ENCODE data around the gene CDK5.

Gene CDK5

GRCh38 chr7:151038951-151039849 is 18.5 kb downstream of the CDK5 start:
- TF ChIP-seq, protein P1, sequence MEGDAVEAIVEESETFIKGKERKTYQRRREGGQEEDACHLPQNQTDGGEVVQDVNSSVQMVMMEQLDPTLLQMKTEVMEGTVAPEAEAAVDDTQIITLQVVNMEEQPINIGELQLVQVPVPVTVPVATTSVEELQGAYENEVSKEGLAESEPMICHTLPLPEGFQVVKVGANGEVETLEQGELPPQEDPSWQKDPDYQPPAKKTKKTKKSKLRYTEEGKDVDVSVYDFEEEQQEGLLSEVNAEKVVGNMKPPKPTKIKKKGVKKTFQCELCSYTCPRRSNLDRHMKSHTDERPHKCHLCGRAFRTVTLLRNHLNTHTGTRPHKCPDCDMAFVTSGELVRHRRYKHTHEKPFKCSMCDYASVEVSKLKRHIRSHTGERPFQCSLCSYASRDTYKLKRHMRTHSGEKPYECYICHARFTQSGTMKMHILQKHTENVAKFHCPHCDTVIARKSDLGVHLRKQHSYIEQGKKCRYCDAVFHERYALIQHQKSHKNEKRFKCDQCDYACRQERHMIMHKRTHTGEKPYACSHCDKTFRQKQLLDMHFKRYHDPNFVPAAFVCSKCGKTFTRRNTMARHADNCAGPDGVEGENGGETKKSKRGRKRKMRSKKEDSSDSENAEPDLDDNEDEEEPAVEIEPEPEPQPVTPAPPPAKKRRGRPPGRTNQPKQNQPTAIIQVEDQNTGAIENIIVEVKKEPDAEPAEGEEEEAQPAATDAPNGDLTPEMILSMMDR (IDR thresholded peaks at IDR 0.05; ENCODE audit: control insufficient read depth, extremely low read depth, insufficient read depth), result no peak
- no peak for DNase-seq (ENCODE audit: low read depth)
- H3K4me3 ChIP-seq (ENCODE audit: low read depth, low read length), result no peak overlapping the region

- TF ChIP-seq, protein P1 (IDR thresholded peaks at IDR 0.05; ENCODE audit: control insufficient read depth, extremely low read depth, insufficient read depth), result no peak
- DNase-seq (ENCODE audit: low read depth), result no peak
- H3K4me3 ChIP-seq (ENCODE audit: low read depth, low read length), result no peak overlapping the region
Observed at GRCh38 chr7:151035902-151036301, 21.8 kb downstream of the CDK5 start.

- DNase-seq (ENCODE audit: low read depth), result no peak
- H3K4me3 ChIP-seq (ENCODE audit: low read depth, low read length), result no peak overlapping the region
- TF ChIP-seq, protein P1 (IDR thresholded peaks at IDR 0.05; ENCODE audit: control insufficient read depth, extremely low read depth, insufficient read depth), result no peak
Observed at GRCh38 chr7:151035026-151035717, 22.5 kb downstream of the CDK5 start.

DNA sequence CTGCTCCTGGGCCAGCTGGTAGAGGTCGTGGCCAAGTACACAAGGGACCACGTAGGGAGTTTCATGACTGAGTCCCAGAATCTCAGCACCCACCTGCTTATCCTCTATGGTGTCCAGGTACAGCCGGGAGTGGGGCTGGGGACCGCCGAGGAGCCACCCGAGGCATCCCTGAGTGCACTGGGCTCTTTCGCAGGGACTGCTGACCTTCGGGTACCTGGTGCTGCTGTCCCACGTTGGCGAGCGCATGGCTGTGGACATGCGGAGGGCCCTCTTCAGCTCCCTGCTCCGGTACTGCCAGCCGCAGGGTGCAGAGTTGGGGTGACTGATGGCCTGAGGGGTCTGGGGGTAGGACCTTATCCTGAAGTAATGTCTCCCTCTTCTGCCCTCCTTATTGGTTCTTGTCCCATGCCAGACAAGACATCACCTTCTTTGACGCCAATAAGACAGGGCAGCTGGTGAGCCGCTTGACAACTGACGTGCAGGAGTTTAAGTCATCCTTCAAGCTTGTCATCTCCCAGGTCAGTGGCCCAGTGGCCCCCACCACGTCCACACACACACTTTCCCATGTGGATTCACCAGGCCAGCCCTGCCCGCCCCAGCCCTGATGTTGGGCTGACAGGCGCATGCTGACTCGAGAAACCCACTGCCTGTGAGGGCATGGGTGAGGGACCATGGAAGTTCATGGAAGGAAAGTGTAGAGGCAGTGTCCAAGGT is 23.2 kb downstream of the CDK5 start:
- no peak for DNase-seq (ENCODE audit: low read depth)
- TF ChIP-seq, protein P1 (IDR thresholded peaks at IDR 0.05; ENCODE audit: control insufficient read depth, extremely low read depth, insufficient read depth), result no peak
- no peak overlapping the region for H3K4me3 ChIP-seq (ENCODE audit: low read depth, low read length)

DNA sequence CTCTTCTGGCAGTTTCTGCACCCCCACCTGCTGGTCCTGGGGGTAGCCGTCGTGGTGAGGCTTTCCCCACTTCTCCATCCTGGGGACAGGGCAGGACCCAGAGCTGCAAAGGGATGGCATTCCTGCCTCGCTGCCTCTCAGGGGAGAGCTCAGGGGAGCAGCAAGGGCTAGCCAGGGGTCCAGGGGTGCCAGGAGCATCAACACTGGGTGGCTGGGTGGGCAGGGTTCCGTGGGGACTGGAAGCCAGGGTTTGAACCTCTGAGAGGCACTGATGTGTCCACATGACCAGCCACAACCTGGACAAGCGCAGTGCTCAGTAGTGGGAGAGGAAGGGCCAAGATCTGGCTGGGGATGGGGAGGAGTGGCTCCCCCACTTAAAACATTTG is 23.8 kb downstream of the CDK5 start:
- H3K4me3 ChIP-seq (ENCODE audit: low read depth, low read length), result no peak overlapping the region
- DNase-seq (ENCODE audit: low read depth), result no peak
- TF ChIP-seq, protein P1 (IDR thresholded peaks at IDR 0.05; ENCODE audit: control insufficient read depth, extremely low read depth, insufficient read depth), result no peak

- TF ChIP-seq, protein P1 (IDR thresholded peaks at IDR 0.05; ENCODE audit: control insufficient read depth, extremely low read depth, insufficient read depth), result no peak
- DNase-seq (ENCODE audit: low read depth), result no peak
- H3K4me3 ChIP-seq (ENCODE audit: low read depth, low read length), result no peak overlapping the region
Observed at GRCh38 chr7:151032936-151033863, 24.5 kb downstream of the CDK5 start.

All from LNCaP clone FGC (cell line).